Measurements from ENCODE around the gene CLTCL1.

The CLTCL1 gene

GRCh38 chr22:19173047-19174035, 118.2 kb downstream of the CLTCL1 start:
- H3K27me3 ChIP-seq (ENCODE audit: control insufficient read depth in 5 of 5, insufficient read depth in 4 of 5, low read length in 5 of 5) = peaks cover 13 to 19% (median 18%) of the 10 kb centered on the region in 5 donors
- H3K9ac ChIP-seq (ENCODE audit: low read length in 5 of 5) = peak overlapping the region in 3 of 5 donors; percentile 57 to 96 (median 95)
- peak overlapping the region in 3 of 5 donors; percentile 4 to 90 (median 86) for H3K4me3 ChIP-seq (ENCODE audit: low read depth in 1 of 5, low read length in 5 of 5)
- H3K4me1 ChIP-seq (ENCODE audit: control insufficient read depth in 5 of 5, insufficient read depth in 5 of 5, low read length in 5 of 5) = peaks cover 24 to 90% (median 84%) of the 10 kb centered on the region in 5 donors
- peaks cover 0 to 14% (median 6%) of the 10 kb centered on the region in 5 donors for H3K36me3 ChIP-seq (ENCODE audit: control insufficient read depth in 5 of 5, insufficient read depth in 5 of 5, low read length in 5 of 5)
- peak overlapping the region; percentile 85 for H3K27ac ChIP-seq (ENCODE audit: low read depth, low read length)
- H3K9me3 ChIP-seq (ENCODE audit: control insufficient read depth in 5 of 5, low read length in 5 of 5) = no peaks in the 10 kb centered on the region

DNA sequence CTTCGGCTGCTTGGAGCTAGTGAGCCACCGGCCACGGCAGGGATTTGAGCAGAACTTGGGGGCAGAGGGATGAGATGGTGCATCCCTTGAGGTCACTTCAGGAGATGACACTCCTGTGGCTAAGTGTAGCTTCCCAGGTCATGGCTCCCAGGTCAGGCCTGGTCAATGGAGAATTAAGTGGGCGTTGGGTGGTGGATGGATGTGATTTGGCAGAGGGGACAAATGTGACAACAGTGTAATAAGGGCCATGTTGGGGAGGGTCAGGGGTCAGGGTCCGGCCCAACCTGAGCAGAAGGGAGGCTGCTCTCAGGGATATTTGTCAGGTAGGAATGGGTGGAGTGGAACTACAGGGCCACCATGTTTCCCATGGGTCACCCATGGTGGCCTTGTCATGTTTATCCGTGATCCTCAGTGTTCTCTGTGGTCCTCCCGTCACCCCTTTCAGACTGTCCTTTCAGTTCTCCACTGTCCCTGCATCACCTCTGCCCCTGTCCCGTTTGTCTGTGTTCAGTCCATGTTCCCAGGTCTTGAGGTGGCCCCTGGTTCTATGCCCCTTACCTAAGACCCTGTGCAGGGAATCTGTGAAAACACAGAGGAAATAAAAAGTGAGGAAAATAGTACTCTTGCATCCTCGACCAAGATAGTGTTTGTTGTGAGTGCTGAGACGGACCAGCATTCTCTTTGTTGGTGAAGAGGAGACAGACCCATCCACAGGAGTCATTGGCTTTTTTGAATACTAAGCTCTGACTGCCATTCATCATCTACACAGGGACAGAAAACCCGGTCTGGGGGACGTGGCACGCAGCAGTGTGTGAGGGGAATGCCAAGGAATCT, 119.1 kb downstream of the CLTCL1 start:
- Histone ChIP-seq H3K36me3 (ENCODE audit: control insufficient read depth in 5 of 5, insufficient read depth in 5 of 5, low read length in 5 of 5) (peaks cover 0 to 14% (median 6%) of the 10 kb centered on the region in 5 donors), H3K9me3 (ENCODE audit: control insufficient read depth in 5 of 5, low read length in 5 of 5) (no peaks in the 10 kb centered on the region), H3K27ac (ENCODE audit: low read depth, low read length) (peak overlapping the region; percentile 85), H3K4me1 (ENCODE audit: control insufficient read depth in 5 of 5, insufficient read depth in 5 of 5, low read length in 5 of 5) (peaks cover 24 to 81% (median 79%) of the 10 kb centered on the region in 5 donors), H3K9ac (ENCODE audit: low read length in 5 of 5) (peak overlapping the region; percentile 57 to 98 (median 95)), H3K27me3 (ENCODE audit: control insufficient read depth in 5 of 5, insufficient read depth in 4 of 5, low read length in 5 of 5) (peaks cover 22 to 28% (median 26%) of the 10 kb centered on the region in 5 donors), H3K4me3 (ENCODE audit: low read depth in 1 of 5, low read length in 5 of 5) (peak overlapping the region; percentile 81 to 90 (median 86))

- H3K4me3 ChIP-seq (ENCODE audit: low read depth in 1 of 5, low read length in 5 of 5) = peak overlapping the region in 4 of 5 donors; percentile 6 to 47 (median 22)
- H3K36me3 ChIP-seq (ENCODE audit: control insufficient read depth in 5 of 5, insufficient read depth in 5 of 5, low read length in 5 of 5) = peaks cover 0 to 2% (median 0%) of the 10 kb centered on the region in 5 donors
- peaks cover 29 to 38% (median 37%) of the 10 kb centered on the region in 5 donors for H3K27me3 ChIP-seq (ENCODE audit: control insufficient read depth in 5 of 5, insufficient read depth in 4 of 5, low read length in 5 of 5)
- peak overlapping the region in 3 of 5 donors; percentile 26 to 65 (median 30) for H3K9ac ChIP-seq (ENCODE audit: low read length in 5 of 5)
- peaks cover 24 to 56% (median 55%) of the 10 kb centered on the region in 5 donors for H3K4me1 ChIP-seq (ENCODE audit: control insufficient read depth in 5 of 5, insufficient read depth in 5 of 5, low read length in 5 of 5)
- no peak overlapping the region for H3K27ac ChIP-seq (ENCODE audit: low read depth, low read length)
- no peaks in the 10 kb centered on the region for H3K9me3 ChIP-seq (ENCODE audit: control insufficient read depth in 5 of 5, low read length in 5 of 5)
Observed at GRCh38 chr22:19169947-19170318, 121.6 kb downstream of the CLTCL1 start.

DNA sequence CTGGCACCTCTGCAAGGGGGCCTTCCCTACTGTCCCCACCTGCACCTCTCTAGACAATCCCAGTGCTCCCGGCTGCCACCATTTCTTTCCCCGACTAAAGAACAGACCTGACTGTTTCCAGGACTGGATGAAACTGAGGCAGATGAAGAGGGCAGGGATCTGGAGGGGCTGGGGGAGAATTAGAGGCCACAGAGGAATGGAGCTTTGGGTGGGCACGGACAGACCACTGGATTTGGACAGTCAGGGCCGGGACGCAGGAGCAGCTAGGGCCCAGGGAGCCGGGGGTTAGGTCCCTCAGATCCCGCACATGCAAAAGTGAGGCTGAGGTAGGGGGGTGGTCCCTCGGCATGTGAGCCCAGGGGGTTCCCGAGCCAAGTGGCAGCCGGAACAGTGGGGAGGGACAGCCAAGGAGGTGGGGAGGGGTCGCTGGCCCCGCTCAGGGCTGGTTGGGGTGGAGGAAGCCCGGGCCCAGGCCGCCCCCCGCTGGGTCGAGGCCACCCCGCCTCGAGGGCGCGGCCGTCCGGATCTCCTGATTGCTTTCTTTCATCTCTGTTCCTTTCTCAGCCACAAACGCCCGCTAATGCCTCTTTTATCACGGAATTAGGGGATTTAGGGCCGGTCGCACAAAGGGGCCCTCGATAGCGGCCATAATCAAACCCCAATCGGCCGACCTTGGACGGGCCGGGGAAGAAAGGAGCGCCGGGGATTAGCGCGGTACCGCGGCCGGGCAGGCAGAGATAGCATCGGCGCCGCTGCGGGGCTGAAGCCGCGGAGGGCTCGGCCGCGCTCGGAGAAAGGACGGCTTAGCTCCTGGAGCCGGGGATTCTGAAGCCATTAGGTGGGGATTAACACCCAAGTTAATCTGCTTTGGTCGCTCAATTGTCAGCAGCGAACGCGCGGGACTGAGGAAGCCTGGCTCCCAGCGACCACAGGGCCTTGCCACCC, 122.2 kb downstream of the CLTCL1 start:
- no peak overlapping the region for H3K27ac ChIP-seq (ENCODE audit: low read depth, low read length)
- H3K9ac ChIP-seq (ENCODE audit: low read length in 5 of 5) = peak overlapping the region in 3 of 5 donors; percentile 26 to 65 (median 30)
- H3K9me3 ChIP-seq (ENCODE audit: control insufficient read depth in 5 of 5, low read length in 5 of 5) = no peaks in the 10 kb centered on the region
- H3K36me3 ChIP-seq (ENCODE audit: control insufficient read depth in 5 of 5, insufficient read depth in 5 of 5, low read length in 5 of 5) = peaks cover 0 to 2% (median 0%) of the 10 kb centered on the region in 5 donors
- peak overlapping the region in 4 of 5 donors; percentile 6 to 47 (median 22) for H3K4me3 ChIP-seq (ENCODE audit: low read depth in 1 of 5, low read length in 5 of 5)
- peaks cover 19 to 49% (median 48%) of the 10 kb centered on the region in 5 donors for H3K4me1 ChIP-seq (ENCODE audit: control insufficient read depth in 5 of 5, insufficient read depth in 5 of 5, low read length in 5 of 5)
- H3K27me3 ChIP-seq (ENCODE audit: control insufficient read depth in 5 of 5, insufficient read depth in 4 of 5, low read length in 5 of 5) = peaks cover 29 to 38% (median 37%) of the 10 kb centered on the region in 5 donors

GRCh38 chr22:19168088-19168890, 123.2 kb downstream of the CLTCL1 start:
- Histone ChIP-seq H3K36me3 (ENCODE audit: control insufficient read depth in 5 of 5, insufficient read depth in 5 of 5, low read length in 5 of 5) (no peaks in the 10 kb centered on the region), H3K4me1 (ENCODE audit: control insufficient read depth in 5 of 5, insufficient read depth in 5 of 5, low read length in 5 of 5) (peaks cover 10 to 39% (median 38%) of the 10 kb centered on the region in 5 donors), H3K27me3 (ENCODE audit: control insufficient read depth in 5 of 5, insufficient read depth in 4 of 5, low read length in 5 of 5) (peaks cover 29 to 38% (median 37%) of the 10 kb centered on the region in 5 donors), H3K9me3 (ENCODE audit: control insufficient read depth in 5 of 5, low read length in 5 of 5) (no peaks in the 10 kb centered on the region), H3K4me3 (ENCODE audit: low read depth in 1 of 5, low read length in 5 of 5) (no peak overlapping the region), H3K27ac (ENCODE audit: low read depth, low read length) (no peak overlapping the region), H3K9ac (ENCODE audit: low read length in 5 of 5) (no peak overlapping the region)

DNA sequence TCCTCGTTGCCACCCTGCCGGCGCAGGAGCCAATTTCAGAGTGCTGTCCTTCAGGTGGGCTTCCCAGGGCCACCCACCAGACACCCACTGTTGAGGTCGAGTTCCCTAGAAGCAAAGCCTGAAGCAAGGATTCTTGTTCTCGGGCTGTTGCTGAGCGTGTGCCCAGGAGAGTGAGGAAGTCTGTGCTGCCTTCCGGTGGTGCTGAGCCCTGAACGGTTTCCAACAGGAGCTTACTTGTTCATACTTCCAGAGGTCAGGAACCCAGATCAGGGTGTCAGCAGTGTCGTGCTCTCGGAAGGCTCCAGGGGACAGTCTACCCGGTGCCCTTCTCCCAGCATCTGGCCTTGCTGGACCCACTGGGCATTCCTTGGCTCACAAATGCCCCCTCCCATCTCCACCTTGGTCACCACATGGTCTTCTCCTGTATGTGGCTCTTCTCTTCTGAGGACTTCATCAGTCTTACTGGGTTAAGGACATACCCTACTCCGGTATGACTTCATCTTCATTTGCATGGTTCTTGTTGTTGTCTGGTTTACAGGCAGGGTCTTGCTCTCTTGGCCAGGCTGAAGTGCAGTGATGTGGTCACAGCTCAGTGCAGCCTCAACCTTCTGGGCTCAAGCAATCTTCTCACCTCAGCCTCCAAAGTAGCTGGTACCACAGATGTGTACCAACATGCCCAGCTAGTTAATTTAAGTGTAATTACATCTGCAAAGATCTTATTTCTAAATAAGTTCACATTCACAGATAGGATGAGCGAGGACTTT, 124.2 kb downstream of the CLTCL1 start:
- Histone ChIP-seq H3K27me3 (ENCODE audit: control insufficient read depth in 5 of 5, insufficient read depth in 4 of 5, low read length in 5 of 5) (peaks cover 29 to 40% (median 37%) of the 10 kb centered on the region in 5 donors), H3K4me1 (ENCODE audit: control insufficient read depth in 5 of 5, insufficient read depth in 5 of 5, low read length in 5 of 5) (peaks cover 5 to 29% (median 28%) of the 10 kb centered on the region in 5 donors), H3K4me3 (ENCODE audit: low read depth in 1 of 5, low read length in 5 of 5) (no peak overlapping the region), H3K9me3 (ENCODE audit: control insufficient read depth in 5 of 5, low read length in 5 of 5) (no peaks in the 10 kb centered on the region), H3K27ac (ENCODE audit: low read depth, low read length) (no peak overlapping the region), H3K36me3 (ENCODE audit: control insufficient read depth in 5 of 5, insufficient read depth in 5 of 5, low read length in 5 of 5) (no peaks in the 10 kb centered on the region), H3K9ac (ENCODE audit: low read length in 5 of 5) (no peak overlapping the region)

GRCh38 chr22:19166421-19166820, 125.1 kb downstream of the CLTCL1 start:
- Histone ChIP-seq H3K36me3 (ENCODE audit: control insufficient read depth in 5 of 5, insufficient read depth in 5 of 5, low read length in 5 of 5) (no peaks in the 10 kb centered on the region), H3K27ac (ENCODE audit: low read depth, low read length) (no peak overlapping the region), H3K4me1 (ENCODE audit: control insufficient read depth in 5 of 5, insufficient read depth in 5 of 5, low read length in 5 of 5) (peaks cover 2 to 24% (median 21%) of the 10 kb centered on the region in 5 donors), H3K4me3 (ENCODE audit: low read depth in 1 of 5, low read length in 5 of 5) (no peak overlapping the region), H3K9ac (ENCODE audit: low read length in 5 of 5) (no peak overlapping the region), H3K9me3 (ENCODE audit: control insufficient read depth in 5 of 5, low read length in 5 of 5) (no peaks in the 10 kb centered on the region), H3K27me3 (ENCODE audit: control insufficient read depth in 5 of 5, insufficient read depth in 4 of 5, low read length in 5 of 5) (peaks cover 29 to 41% (median 37%) of the 10 kb centered on the region in 5 donors)

DNA sequence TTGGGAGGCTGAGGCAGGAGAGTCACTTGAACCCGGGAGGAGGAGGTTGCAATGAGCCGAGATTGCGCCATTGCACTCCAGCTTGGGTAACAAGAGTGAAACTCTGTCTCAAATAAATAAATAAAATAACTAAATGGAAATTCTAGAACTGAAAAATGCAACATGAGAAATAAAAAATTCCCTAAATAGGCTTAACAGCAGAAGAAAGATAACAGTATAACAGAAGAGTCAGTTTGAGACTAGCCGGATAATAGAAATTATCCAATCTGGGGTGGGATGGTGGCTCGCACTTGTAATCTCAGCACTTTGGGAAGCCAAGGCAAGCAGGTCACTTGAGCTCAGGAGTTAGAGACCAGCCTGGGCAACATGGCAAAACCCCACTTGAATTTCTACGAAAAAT, 127.1 kb downstream of the CLTCL1 start:
- Histone ChIP-seq H3K9me3 (ENCODE audit: control insufficient read depth in 5 of 5, low read length in 5 of 5) (no peaks in the 10 kb centered on the region), H3K27ac (ENCODE audit: low read depth, low read length) (no peak overlapping the region), H3K27me3 (ENCODE audit: control insufficient read depth in 5 of 5, insufficient read depth in 4 of 5, low read length in 5 of 5) (peaks cover 25 to 35% (median 29%) of the 10 kb centered on the region in 5 donors), H3K36me3 (ENCODE audit: control insufficient read depth in 5 of 5, insufficient read depth in 5 of 5, low read length in 5 of 5) (no peaks in the 10 kb centered on the region), H3K4me3 (ENCODE audit: low read depth in 1 of 5, low read length in 5 of 5) (no peak overlapping the region), H3K4me1 (ENCODE audit: control insufficient read depth in 5 of 5, insufficient read depth in 5 of 5, low read length in 5 of 5) (peaks cover 0 to 5% (median 3%) of the 10 kb centered on the region in 5 donors), H3K9ac (ENCODE audit: low read length in 5 of 5) (no peak overlapping the region)

All from subcutaneous abdominal adipose tissue (tissue), 5 donors.